Amygdala (tissue), 56 donors: ENCODE results near the gene PRSS8.
"Not testable (repeated sequence)": the region's sequence is repeated elsewhere in the genome, so short reads cannot be mapped to it uniquely, and the experiment has no call there.

Source experiments
- DNase-seq, 56 donors: peaks; one replicate each; lab custom pipeline; 2025; lab: John Stamatoyannopoulos, UW

The PRSS8 gene

GRCh38 chr16:31135535-31136286 lies at the start of gene PRSS8:
TSS of gene PRSS8 (minus strand) at chr16:31135727. CDS start at chr16:31135498, 229 bp downstream.
- DNase-seq: no peak

GRCh38 chr16:31184888-31185287 lies 49.4 kb upstream of the PRSS8 start:
- DNase-seq: no peak

- no peak for DNase-seq
These were observed 48.2 kb upstream of the PRSS8 start for GRCh38 chr16:31183432-31184428.

GRCh38 chr16:31182391-31182790 lies 46.9 kb upstream of the PRSS8 start:
- no peak for DNase-seq

- DNase-seq: peak in 5 of 56 donors; percentile 9 to 29 (median 18)
These were observed 45.7 kb upstream of the PRSS8 start for GRCh38 chr16:31181102-31181830.

GRCh38 chr16:31179747-31180459 lies 44.4 kb upstream of the PRSS8 start, which contains the start of gene FUS:
TSS of gene FUS (plus strand) at chr16:31180139. CDS start at chr16:31180215, 76 bp downstream.
- DNase-seq: peak; percentile 69 to 98 (median 89)

- DNase-seq: peak in 1 of 56 donors; percentile 36
These were observed 43.8 kb upstream of the PRSS8 start for GRCh38 chr16:31179219-31179746.

- DNase-seq: no peak
These were observed 41.6 kb upstream of the PRSS8 start for GRCh38 chr16:31177136-31177535.

GRCh38 chr16:31170048-31170447 lies 34.5 kb upstream of the PRSS8 start:
- DNase-seq: not testable (repeated sequence)

- DNase-seq: no peak
These were observed 33.3 kb upstream of the PRSS8 start for GRCh38 chr16:31168848-31169247.

GRCh38 chr16:31167315-31167714 lies 31.8 kb upstream of the PRSS8 start:
- DNase-seq: no peak

GRCh38 chr16:31157136-31157535 lies 21.6 kb upstream of the PRSS8 start:
- DNase-seq: peak in 1 of 56 donors; percentile 31

GRCh38 chr16:31150976-31151375 lies 15.4 kb upstream of the PRSS8 start:
- not testable (repeated sequence) for DNase-seq

- no peak for DNase-seq
These were observed 14.7 kb upstream of the PRSS8 start, which contains the start of gene PRSS36 for GRCh38 chr16:31149894-31150890. TSS of gene PRSS36 (minus strand) at chr16:31150066. CDS start at chr16:31150035, 31 bp downstream.

GRCh38 chr16:31149332-31149731 lies 13.8 kb upstream of the PRSS8 start:
- no peak for DNase-seq

- no peak for DNase-seq
These were observed 13.4 kb upstream of the PRSS8 start for GRCh38 chr16:31148896-31149295.

GRCh38 chr16:31148281-31148728 lies 12.8 kb upstream of the PRSS8 start:
- DNase-seq: no peak

- no peak for DNase-seq
These were observed 12.0 kb upstream of the PRSS8 start for GRCh38 chr16:31147574-31147973.
